Nephron progenitor cell (in vitro differentiated cells): Measurements from ENCODE around the gene FNDC3B.

Experiments used
- DNase-seq: peaks from one replicate; pipeline ENCODE4 v3.0.0; 2021
- H3K27ac Mint-ChIP-seq: 2 replicates; pipeline ENCODE4 v1.8.0; 2021; ENCODE audit warnings: mild to moderate bottlenecking, moderate library complexity, mixed read lengths
- H3K27me3 Mint-ChIP-seq: 2 replicates; pipeline ENCODE4 v1.8.0; 2021; ENCODE audit warnings: mild to moderate bottlenecking, low read depth, mixed read lengths; ENCODE audit not compliant: poor library complexity
- H3K36me3 Mint-ChIP-seq: 2 replicates; pipeline ENCODE4 v1.8.0; 2021; ENCODE audit warnings: low read depth, mixed read lengths
- H3K4me1 Mint-ChIP-seq: 2 replicates; pipeline ENCODE4 v1.8.0; 2021; ENCODE audit warnings: mixed read lengths
- H3K4me3 Mint-ChIP-seq: 2 replicates; pipeline ENCODE4 v1.8.0; 2021; ENCODE audit warnings: mild to moderate bottlenecking, moderate library complexity, mixed read lengths
- H3K9me3 Mint-ChIP-seq: 2 replicates; pipeline ENCODE4 v1.8.0; 2021; ENCODE audit warnings: mild to moderate bottlenecking, moderate library complexity, mixed read lengths
- TF ChIP-seq, protein P1 (sequence below): fragments of 200-600 bp; sonication (generic); IDR thresholded peaks from 2 replicates; pipeline ENCODE4 v1.5.0; 2021; ENCODE audit warnings: antibody characterized with exemption

FNDC3B gene

DNA sequence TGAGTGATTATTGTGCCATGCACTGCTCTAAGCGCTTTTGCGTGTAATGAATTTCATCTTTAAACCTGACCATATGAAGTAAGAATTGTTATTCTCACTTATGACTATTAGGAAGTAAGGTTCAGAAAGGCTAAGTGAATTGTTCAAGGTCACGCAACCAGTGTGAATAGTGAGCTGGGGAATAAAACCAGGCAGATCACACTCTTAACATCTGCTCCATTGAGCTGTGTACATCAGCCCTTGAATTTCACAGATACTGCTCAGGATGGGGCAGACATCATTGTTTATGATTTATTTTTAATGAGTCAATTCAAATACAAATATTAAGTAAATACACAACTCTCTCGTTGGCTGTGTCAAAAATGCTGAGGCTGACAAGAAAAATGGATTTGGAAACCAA is 184.5 kb downstream of the FNDC3B start:
- H3K27ac Mint-ChIP-seq = peak overlapping the region; percentile 97
- TF ChIP-seq, protein P1, sequence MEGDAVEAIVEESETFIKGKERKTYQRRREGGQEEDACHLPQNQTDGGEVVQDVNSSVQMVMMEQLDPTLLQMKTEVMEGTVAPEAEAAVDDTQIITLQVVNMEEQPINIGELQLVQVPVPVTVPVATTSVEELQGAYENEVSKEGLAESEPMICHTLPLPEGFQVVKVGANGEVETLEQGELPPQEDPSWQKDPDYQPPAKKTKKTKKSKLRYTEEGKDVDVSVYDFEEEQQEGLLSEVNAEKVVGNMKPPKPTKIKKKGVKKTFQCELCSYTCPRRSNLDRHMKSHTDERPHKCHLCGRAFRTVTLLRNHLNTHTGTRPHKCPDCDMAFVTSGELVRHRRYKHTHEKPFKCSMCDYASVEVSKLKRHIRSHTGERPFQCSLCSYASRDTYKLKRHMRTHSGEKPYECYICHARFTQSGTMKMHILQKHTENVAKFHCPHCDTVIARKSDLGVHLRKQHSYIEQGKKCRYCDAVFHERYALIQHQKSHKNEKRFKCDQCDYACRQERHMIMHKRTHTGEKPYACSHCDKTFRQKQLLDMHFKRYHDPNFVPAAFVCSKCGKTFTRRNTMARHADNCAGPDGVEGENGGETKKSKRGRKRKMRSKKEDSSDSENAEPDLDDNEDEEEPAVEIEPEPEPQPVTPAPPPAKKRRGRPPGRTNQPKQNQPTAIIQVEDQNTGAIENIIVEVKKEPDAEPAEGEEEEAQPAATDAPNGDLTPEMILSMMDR = no peak
- no peaks in the 10 kb centered on the region for H3K27me3 Mint-ChIP-seq
- no peak for DNase-seq
- peaks cover 29% of the 10 kb centered on the region for H3K36me3 Mint-ChIP-seq
- H3K4me1 Mint-ChIP-seq = peaks cover 79% of the 10 kb centered on the region
- no peak overlapping the region for H3K4me3 Mint-ChIP-seq
- no peaks in the 10 kb centered on the region for H3K9me3 Mint-ChIP-seq

DNA sequence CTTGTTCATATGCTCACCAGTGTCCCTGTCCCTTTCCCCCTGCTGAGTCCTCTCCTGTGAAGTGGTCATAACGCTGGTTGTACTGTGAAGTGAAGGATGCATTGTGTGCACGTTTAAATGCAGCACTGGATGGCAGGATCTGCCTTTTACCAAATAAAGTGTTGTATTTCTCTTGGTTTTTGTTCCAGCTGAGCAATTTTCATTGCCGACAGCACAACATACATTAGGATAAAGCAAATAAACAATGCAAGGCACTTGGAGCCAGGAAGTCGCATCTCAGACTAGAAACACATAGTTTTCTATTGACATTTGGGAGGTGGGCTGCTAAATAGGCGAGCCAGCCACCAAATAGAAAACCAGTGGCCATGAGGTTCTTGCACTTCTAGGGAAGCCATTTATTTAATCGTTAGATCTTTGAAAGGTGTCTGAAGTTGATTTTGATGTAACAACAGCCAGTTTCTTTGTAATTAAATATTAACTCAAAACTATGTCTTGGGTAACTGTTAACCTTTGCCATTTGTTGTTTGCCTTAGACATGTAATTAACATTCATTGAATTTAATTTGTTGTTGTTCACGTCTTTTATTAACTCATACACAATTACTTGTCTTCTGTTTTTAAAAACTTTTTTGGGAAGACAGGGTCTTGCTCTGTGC is 185.3 kb downstream of the FNDC3B start:
- Mint-ChIP-seq H3K36me3 (peaks cover 37% of the 10 kb centered on the region), H3K4me1 (peaks cover 71% of the 10 kb centered on the region), H3K27ac (peak overlapping the region; percentile 97), H3K9me3 (no peaks in the 10 kb centered on the region), H3K4me3 (peak overlapping the region; percentile 44), H3K27me3 (no peaks in the 10 kb centered on the region)
- TF ChIP-seq, protein P1 = no peak
- DNase-seq = no peak

- Mint-ChIP-seq H3K4me3 (no peak overlapping the region), H3K4me1 (peaks cover 69% of the 10 kb centered on the region), H3K9me3 (no peaks in the 10 kb centered on the region), H3K27ac (peak overlapping the region; percentile 87), H3K27me3 (no peaks in the 10 kb centered on the region), H3K36me3 (peaks cover 43% of the 10 kb centered on the region)
- TF ChIP-seq, protein P1 = no peak
- no peak for DNase-seq
Measured at GRCh38 chr3:172225215-172225707, 185.9 kb downstream of the FNDC3B start.

DNA sequence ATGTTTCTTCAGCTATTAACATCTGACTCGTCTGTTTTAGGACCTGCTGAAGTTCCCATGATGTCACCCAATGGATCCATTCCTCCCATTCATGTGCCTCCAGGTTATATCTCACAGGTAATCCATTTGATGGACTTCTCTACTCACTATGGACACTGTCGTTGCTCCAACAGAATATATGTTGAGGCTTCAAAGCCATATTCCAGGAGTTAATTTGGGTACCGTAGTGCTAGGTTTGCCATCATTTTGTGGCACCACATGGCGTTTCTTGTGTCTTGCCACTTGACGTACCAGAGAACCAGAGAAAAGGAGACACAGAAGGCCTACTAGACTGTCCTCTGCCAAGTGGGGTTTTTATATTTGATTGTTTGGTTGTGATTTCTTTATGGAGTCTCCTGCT is 187.5 kb downstream of the FNDC3B start:
- TF ChIP-seq, protein P1 = no peak
- Mint-ChIP-seq H3K4me1 (peaks cover 55% of the 10 kb centered on the region), H3K9me3 (no peaks in the 10 kb centered on the region), H3K27ac (no peak overlapping the region), H3K36me3 (peaks cover 58% of the 10 kb centered on the region), H3K4me3 (no peak overlapping the region), H3K27me3 (no peaks in the 10 kb centered on the region)
- DNase-seq = no peak

DNA sequence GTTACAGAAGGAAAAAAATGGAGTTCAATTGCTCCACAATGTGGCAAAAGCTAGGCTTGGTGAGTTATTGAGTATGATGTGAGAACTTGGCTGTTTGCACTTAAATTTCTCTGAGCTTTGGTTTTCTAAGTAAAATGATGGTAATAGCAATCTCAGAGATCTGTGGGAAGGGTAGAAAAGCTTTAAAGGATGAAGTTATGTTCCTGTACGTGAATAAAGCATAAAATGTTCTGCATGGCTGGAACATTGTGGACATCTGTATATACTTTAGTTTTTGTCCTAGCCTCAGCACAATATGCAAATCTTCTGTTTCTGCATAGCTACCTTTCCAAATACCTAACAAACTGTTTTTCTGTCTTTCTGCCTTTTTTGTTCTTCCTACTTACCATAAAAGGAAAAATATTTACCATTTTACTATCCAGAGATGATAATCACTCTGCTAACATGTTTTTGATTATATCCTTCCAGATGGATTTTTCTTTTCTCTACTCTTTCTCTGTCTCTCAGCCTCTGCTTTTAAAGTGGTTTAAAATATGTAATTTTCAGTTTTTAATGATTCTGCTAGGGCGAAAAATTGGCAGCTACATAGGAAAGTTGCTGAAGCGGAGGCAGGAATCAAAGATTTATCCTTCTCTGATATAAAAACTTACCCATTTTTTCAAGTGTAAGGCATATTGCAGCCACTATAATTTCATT is 188.1 kb downstream of the FNDC3B start:
- H3K36me3 Mint-ChIP-seq = peaks cover 62% of the 10 kb centered on the region
- TF ChIP-seq, protein P1 = no peak
- H3K4me3 Mint-ChIP-seq = no peak overlapping the region
- DNase-seq = no peak
- H3K4me1 Mint-ChIP-seq = peaks cover 49% of the 10 kb centered on the region
- peak overlapping the region; percentile 22 for H3K27ac Mint-ChIP-seq
- no peaks in the 10 kb centered on the region for H3K9me3 Mint-ChIP-seq
- H3K27me3 Mint-ChIP-seq = no peaks in the 10 kb centered on the region
